Neural crest cell (in vitro differentiated cells): ENCODE data around the gene PLPP1. TPM values are rescaled to one million over a fixed set of nuclear protein-coding genes. Genes with fewer than 3 reads are reported as not detected.

Experiments used
- DNase-seq: peaks from one replicate; pipeline ENCODE4 v3.0.0; 2021; ENCODE audit warnings: low read depth, mixed read lengths, low spot score
- H3K27ac Mint-ChIP-seq: one replicate; pipeline ENCODE4 v1.8.0; 2021; ENCODE audit warnings: mild to moderate bottlenecking, mixed read lengths; ENCODE audit not compliant: unreplicated experiment
- H3K27me3 Mint-ChIP-seq: 2 replicates; pipeline ENCODE4 v1.8.0; 2021; ENCODE audit warnings: low read depth, mild to moderate bottlenecking, mixed read lengths
- H3K36me3 Mint-ChIP-seq: 2 replicates; pipeline ENCODE4 v1.8.0; 2021; ENCODE audit warnings: low read depth, mild to moderate bottlenecking, mixed read lengths
- H3K4me1 Mint-ChIP-seq: 2 replicates; pipeline ENCODE4 v1.8.0; 2021; ENCODE audit warnings: mixed read lengths
- H3K4me3 Mint-ChIP-seq: one replicate; pipeline ENCODE4 v1.8.0; 2021; ENCODE audit warnings: mild to moderate bottlenecking, mixed read lengths
- H3K9me3 Mint-ChIP-seq: 2 replicates; pipeline ENCODE4 v1.8.0; 2021; ENCODE audit warnings: mixed read lengths
- total RNA-seq: library from RNA; stranded (reverse); gene quantifications from 2 replicates; pipeline ENCODE4 v1.2.1, GENCODE V29; 2021
- TF ChIP-seq, protein P1 (sequence below): fragments of 200-600 bp; sonication (generic); conservative IDR thresholded peaks from 2 replicates; pipeline ENCODE4 v1.5.0; 2021; ENCODE audit warnings: antibody characterized with exemption, mild to moderate bottlenecking

Gene PLPP1
- total RNA-seq, 1 donor from 2014 or later = 13.2 TPM

DNA sequence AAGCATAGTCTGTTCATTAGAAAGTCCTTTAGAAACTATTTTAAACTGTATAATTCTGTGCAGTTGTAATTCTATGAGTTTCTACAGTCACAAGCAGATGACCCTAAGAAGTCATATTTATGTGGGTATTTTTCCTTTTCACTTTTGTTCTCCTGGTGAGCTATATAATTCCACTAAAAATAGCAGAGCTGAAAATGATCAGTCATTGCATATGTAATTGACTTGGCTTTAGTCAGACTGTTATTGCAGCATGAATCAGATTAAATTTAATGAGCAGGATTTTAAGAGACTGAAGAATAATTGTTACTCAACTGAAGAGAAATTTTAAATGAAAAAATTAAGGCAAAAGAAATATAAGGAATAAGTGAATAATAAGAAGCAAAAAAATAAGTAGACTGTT is 118.5 kb downstream of the PLPP1 start:
- Mint-ChIP-seq H3K4me3 (no peak overlapping the region), H3K27ac (no peak overlapping the region), H3K36me3 (peaks cover 6% of the 10 kb centered on the region), H3K9me3 (no peaks in the 10 kb centered on the region), H3K27me3 (no peaks in the 10 kb centered on the region), H3K4me1 (peaks cover 5% of the 10 kb centered on the region)
- TF ChIP-seq, protein P1, sequence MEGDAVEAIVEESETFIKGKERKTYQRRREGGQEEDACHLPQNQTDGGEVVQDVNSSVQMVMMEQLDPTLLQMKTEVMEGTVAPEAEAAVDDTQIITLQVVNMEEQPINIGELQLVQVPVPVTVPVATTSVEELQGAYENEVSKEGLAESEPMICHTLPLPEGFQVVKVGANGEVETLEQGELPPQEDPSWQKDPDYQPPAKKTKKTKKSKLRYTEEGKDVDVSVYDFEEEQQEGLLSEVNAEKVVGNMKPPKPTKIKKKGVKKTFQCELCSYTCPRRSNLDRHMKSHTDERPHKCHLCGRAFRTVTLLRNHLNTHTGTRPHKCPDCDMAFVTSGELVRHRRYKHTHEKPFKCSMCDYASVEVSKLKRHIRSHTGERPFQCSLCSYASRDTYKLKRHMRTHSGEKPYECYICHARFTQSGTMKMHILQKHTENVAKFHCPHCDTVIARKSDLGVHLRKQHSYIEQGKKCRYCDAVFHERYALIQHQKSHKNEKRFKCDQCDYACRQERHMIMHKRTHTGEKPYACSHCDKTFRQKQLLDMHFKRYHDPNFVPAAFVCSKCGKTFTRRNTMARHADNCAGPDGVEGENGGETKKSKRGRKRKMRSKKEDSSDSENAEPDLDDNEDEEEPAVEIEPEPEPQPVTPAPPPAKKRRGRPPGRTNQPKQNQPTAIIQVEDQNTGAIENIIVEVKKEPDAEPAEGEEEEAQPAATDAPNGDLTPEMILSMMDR = no peak
- no peak for DNase-seq

DNA sequence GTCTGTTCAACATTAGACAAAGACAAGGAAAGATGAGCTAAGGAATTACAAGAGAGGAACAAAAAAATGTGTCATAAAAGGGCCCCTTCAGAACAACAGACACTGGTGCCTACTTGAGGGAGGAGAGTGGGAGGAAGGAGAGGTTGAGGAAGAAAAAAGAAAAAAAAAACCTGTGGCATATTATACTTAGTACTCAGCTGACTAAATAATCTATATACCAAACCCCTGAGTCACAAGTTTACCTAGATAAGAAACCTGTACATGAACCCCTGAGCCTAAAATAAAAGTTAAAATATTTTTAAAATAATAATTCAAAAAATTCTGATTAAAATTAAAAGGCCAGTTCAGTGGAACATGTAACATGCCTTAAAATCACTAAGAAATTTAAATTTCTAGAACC is 119.7 kb downstream of the PLPP1 start:
- H3K4me1 Mint-ChIP-seq = peaks cover 5% of the 10 kb centered on the region
- peaks cover 6% of the 10 kb centered on the region for H3K36me3 Mint-ChIP-seq
- no peak overlapping the region for H3K4me3 Mint-ChIP-seq
- no peak overlapping the region for H3K27ac Mint-ChIP-seq
- TF ChIP-seq, protein P1 = no peak
- no peaks in the 10 kb centered on the region for H3K9me3 Mint-ChIP-seq
- no peaks in the 10 kb centered on the region for H3K27me3 Mint-ChIP-seq
- DNase-seq = no peak

DNA sequence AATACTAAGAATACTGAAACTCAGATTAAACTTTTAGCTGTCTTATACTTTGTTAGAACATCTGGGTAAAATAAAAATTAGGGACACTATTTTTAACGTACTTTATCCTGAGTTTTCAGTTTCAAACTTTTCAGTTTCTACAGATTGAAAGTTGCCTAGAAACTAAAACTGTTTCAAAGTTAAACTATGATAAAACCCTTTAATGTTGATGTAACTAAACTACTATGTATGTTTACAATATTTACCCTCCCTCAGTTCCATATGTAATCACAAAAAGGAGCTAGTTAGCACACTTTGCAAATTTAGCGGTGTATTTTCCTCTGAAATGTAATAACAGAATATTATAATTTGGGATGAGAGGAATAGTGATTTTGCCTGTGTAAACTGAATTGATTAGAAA is 121.1 kb downstream of the PLPP1 start:
- H3K9me3 Mint-ChIP-seq = no peaks in the 10 kb centered on the region
- H3K4me1 Mint-ChIP-seq = no peaks in the 10 kb centered on the region
- H3K27ac Mint-ChIP-seq = no peak overlapping the region
- no peaks in the 10 kb centered on the region for H3K27me3 Mint-ChIP-seq
- H3K36me3 Mint-ChIP-seq = peaks cover 10% of the 10 kb centered on the region
- DNase-seq = no peak
- TF ChIP-seq, protein P1 = no peak
- H3K4me3 Mint-ChIP-seq = no peak overlapping the region

DNA sequence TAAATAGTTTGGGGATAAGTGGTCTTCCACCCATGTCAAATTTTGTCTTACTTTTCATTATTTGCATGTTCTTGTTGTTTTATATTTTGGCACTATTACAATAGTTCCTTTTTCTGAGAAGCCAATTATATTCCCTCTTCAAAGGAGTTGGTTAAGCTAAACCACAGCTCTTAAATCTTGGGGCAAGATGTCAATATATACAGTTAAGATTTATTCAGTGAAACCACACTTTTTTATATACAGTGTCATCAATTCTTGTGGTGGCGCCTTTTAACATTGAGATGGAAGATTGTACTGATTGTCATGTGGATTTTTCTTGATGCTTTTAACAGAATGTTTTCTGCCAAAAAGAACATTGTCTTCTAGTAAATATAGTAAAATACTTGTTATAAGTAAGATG is 122.9 kb downstream of the PLPP1 start:
- Mint-ChIP-seq H3K4me3 (no peak overlapping the region), H3K9me3 (no peaks in the 10 kb centered on the region), H3K4me1 (no peaks in the 10 kb centered on the region), H3K27me3 (no peaks in the 10 kb centered on the region), H3K36me3 (peaks cover 12% of the 10 kb centered on the region), H3K27ac (no peak overlapping the region)
- no peak for DNase-seq
- TF ChIP-seq, protein P1 = no peak

DNA sequence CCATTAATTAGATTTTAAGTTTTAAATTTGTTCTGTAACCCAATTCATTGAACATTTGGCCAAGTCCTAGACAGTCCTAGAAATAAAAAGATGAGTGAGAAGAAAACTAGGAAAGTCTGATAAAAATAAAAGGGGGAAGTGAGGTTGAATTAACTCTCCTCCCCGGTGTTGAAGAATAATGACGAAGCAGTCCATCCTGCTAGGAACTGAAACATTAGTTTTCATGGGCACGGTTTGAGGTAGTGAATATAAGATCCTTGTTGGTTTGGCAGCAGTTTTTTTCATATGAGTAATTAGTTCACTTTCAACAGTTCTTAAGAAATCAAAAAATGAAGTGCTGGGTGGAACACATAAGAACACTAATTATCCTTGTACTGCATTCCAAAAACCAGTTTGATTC is 123.9 kb downstream of the PLPP1 start:
- Mint-ChIP-seq H3K27me3 (no peaks in the 10 kb centered on the region), H3K27ac (no peak overlapping the region), H3K4me1 (no peaks in the 10 kb centered on the region), H3K9me3 (no peaks in the 10 kb centered on the region), H3K36me3 (peaks cover 10% of the 10 kb centered on the region), H3K4me3 (no peak overlapping the region)
- TF ChIP-seq, protein P1 = no peak
- no peak for DNase-seq

GRCh38 chr5:55409775-55410174 is 125.0 kb downstream of the PLPP1 start:
- DNase-seq = no peak
- no peaks in the 10 kb centered on the region for H3K4me1 Mint-ChIP-seq
- H3K36me3 Mint-ChIP-seq = peaks cover 10% of the 10 kb centered on the region
- TF ChIP-seq, protein P1 = no peak
- no peaks in the 10 kb centered on the region for H3K27me3 Mint-ChIP-seq
- H3K27ac Mint-ChIP-seq = no peak overlapping the region
- no peak overlapping the region for H3K4me3 Mint-ChIP-seq
- no peaks in the 10 kb centered on the region for H3K9me3 Mint-ChIP-seq
